GM19193 (cell line): Measurements from ENCODE around the gene SLC16A11.
A peak's percentile ranks its signal among the peaks of the same experiment; 100 is the strongest.

Source experiments
- POLR2A ChIP-seq: IDR thresholded peaks from 4 replicates; pipeline ENCODE4 v1.6.1; 2011; ENCODE audit not compliant: insufficient read depth, insufficient read length; ENCODE audit errors: extremely low read depth

The SLC16A11 gene

DNA sequence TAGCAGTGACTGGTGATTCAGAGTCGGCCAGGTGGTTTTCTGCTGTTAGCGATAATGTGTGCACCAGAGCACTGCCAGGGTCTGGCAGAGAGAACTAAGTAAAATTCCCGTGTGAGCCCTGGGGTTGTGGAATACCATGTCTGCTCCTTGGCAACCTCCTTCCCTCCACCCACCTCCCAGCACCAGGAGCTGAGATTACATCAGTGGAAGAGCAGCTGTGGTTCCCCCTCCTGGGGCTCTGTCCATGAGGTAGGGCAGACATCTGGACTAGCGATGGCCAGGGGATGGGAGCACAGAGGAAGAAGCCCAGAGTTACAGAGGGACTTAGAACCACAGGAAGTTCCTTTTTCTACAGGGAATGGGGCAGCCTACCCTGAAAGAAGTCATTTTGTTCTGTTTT, 20.4 kb upstream of the SLC16A11 start:
- no peak for TF ChIP-seq POLR2A

DNA sequence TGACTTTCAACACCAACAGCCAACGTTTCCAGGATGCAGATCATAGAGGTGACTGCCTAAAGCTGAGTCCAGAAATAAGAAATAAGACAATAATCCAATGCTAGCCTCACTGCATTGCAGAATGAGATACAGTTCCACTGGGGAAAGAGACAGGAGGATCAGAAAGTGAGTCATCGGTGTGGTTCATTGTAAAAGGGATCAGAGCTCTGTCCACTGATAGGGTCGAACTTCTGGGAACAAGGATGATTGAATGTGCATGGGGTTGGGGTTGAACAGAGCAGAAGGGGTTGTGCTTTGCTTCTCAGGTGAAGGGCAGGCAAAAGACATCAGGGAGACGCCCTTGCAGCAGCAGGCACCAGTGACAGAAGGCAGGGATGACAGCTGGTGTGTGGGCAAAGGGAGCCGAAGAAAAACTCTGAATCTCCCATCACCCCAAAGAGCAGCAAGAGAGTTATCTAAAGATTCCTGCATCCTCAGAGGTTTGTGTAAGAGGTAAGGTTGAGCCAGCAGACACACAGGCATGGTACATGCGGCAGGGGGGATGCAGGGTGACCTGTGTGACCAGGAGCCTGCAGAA, 19.7 kb upstream of the SLC16A11 start:
- TF ChIP-seq POLR2A, result no peak

DNA sequence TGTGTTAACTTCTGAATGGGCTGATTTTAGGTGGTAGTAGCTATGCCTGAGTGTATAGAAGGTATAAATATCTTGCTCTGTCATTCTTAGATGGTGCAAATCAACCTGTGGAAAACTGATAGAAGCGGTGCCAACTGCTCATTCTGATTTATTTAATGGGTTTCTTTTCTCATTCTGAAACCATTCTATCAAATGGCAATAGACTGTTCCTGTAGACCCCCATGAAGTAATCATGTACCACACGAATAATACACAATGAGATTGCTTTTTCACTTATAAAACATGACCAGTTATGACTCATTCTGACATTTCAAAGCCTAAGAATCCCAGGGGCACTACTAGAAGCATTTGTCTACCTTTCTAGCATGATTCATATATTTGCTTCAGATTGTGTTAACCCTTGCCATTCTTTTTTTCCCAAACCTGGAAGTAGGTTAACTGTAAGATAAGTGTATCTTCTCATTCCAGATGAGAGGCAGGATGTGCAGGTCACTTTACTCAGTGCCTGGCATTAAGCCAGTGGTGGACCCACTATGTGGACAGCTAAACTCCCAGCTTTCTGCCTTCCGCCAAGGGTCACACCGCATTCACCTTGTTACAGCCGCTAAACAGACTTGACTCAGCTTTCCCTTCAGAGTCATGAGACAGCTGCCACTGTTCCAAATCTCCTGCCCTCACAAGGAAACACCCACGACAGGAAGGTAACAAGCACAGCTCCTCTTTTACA, 16.4 kb upstream of the SLC16A11 start:
- no peak for TF ChIP-seq POLR2A

DNA sequence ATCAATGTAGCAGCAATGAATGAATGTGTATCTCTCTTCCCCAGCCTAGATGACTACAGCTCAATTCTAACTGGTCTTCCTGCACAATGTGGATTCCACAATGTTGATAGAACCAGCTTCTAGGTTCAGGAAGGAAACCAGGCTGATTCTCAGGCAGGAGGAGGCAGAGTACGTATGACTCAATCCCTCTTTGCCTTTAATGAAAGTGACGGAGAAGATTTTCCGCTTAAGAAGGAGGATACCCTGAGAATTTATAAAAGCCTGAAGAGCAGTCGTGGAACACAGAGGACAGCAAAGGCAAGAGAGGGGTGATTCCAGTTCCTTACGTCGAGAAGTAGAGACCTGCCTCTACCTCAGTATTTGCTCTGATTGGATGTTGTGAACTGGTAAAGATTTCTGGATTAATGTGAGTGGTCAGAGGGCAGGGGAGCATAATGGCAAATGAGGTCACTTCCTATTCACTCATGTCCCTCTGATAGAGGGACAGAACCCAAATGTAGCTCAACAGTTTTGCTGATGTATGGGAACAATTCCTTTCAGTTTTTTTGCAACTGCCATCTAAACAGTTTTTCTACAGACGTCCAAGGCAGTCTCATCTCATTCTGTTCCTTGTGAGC, 15.0 kb upstream of the SLC16A11 start:
- no peak for TF ChIP-seq POLR2A

DNA sequence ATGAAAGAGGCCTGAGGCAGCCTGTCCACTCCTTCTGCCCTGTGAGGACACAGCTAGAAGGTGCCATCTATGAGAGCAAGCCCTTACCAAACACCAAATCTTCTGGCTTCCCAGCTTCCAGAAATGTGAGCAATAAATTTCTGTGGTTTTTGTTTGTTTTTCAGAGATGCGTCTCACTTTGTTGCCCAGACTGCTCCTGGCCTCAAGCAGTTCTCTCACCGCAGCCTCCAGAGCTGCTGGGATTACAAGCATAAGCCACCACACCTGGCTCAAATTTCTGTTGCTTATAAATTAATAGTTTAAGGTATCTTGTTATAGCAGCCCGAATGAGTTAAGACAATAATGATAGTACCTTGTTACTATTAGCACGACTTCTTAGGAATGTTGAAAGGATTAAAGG, 12.5 kb upstream of the SLC16A11 start:
- TF ChIP-seq POLR2A, result no peak

DNA sequence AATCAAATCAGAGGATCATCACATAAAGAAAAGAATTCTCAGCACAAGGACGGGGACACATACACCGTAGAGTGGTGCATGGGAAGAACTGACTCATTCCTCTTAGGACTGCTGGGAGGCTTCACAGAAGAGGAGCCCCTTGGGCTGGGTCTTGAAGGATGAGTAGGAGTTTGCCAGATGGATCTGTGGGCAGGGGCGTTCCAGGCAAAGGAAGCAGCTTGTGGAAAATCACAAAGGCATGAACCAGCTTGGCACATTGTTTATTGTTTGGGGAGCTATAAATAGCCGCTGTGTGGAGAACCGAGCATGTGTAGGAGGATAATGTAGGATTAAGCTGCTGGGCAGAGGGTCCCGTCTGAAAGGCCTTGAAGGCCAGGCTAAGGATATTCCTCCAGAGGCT, 5.1 kb upstream of the SLC16A11 start:
- no peak for TF ChIP-seq POLR2A

DNA sequence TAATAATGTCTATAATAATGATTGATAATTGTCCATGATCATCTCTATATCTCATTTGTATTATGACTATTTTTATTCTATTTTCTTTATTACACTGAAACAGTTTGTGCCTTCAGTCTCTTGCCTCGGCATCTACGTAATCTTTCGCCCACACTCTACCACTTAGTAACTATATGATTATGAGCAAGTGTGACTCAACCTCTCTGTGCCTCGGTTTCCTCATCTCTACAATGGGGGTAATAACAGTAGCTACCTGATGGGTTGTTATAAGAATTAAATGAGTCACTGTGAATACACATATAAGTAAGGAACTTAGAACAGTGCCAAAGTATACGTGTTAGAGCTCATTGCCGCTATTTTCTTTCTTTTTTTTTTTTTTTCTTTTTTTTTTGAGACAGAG, 3.7 kb upstream of the SLC16A11 start:
- no peak for TF ChIP-seq POLR2A

DNA sequence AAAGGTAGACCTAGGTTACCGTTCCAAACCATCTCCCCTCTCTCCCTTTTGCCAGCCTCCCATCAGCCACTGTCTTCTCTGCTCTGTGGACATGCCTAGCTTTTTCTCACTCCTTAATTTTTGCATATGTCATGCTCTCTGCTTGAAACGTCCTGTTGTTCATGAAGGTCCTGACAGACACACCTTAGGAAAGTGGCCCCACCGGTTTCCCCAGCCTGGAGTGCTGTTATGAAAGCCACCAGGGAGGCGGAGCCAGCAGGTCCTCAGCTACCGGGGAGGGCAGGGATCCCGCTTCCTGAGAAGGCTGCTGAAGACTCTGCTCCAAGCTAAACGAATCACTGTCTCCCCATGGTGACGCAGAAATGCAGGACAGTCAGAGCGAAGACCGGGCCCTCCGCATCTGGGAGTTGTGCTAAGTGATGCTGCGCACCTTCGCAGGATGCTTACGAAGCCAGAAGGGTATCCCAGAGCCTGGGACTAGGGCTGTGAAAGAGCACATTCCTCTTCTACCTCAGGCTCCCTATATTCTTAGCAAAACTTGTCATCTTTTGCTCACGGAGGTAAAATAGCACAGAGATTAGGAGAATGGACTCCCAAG, 2.3 kb upstream of the SLC16A11 start:
- no peak for TF ChIP-seq POLR2A

DNA sequence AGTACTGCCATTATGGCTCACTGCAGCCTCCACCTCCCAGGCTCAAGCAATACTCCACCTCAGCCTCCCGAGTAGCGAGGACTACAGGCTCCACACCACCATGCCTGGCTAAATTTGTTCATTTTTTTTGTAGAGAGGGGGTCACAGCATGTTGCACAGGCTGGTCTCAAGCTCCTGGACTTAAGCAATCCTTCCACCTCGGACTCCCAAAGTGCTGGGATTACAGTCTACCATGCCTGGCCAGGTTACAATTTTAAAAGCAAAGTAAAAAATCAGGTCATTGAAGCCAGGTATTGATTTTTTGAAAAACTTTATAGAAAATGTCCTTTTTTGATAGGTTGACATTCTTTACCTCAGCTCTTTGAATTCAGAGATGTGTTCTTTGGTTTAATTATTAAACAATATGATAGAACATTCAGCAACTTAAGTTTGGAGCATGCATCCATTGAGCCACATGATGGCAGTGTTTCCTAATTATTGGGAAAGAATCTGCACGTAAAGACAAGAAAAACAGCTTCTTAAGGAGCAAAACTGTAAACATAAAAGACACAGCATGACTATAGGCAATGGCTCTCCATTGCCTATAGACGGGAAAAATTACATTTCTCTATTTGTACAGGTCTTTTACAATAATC, 1.7 kb upstream of the SLC16A11 start:
- TF ChIP-seq POLR2A, result no peak

DNA sequence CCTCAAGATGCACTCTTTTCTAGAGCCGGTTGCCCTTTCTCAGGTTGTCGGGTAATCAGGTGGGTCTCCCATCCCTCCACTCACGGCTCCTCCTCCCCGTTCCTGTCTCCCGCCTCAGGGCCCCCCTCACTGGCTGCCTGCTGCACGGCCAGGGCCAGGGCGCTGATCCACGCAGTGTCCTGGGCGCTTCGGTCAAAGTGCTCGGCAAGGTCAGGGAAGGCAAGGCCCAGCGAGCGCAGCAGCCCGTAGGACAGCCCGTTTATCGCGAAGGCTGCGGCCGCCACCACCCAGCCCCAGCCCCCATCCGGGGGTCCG, 753 bp downstream of the SLC16A11 start:
- TF ChIP-seq POLR2A, result no peak

DNA sequence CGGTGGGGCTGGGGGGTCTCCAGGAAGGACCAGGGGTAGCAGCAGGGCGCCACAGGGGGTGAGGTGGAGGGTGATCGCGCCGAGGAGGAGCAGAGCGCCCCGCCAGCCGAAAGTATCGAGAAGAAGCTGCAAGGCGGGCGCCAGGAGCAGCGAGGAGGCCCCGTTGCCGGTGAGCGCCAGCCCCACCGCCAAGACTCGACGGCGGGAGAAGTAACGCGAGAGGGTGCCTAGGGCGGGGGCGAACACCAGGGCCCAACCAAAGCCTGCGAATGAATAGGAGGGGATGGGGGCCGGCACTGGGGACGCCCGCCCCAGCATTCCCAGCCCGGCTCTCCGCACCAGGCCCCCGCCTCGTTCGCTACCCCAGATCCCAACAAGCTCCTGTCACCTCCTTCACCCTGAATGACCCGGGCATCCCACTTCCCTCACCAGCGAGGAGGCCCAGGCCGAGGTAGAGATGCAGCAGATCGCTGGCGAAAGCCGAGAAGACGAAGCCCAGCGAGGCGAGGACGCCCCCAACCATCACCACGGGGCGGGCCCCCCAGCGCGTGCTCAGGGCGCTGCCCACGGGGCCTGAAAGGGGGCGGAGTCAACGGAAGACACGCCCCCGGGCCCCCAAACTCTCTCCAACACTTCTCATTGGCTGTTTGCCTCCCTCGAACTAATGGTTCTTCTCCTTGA, 1.3 kb downstream of the SLC16A11 start:
- peak; percentile 18 for TF ChIP-seq POLR2A

DNA sequence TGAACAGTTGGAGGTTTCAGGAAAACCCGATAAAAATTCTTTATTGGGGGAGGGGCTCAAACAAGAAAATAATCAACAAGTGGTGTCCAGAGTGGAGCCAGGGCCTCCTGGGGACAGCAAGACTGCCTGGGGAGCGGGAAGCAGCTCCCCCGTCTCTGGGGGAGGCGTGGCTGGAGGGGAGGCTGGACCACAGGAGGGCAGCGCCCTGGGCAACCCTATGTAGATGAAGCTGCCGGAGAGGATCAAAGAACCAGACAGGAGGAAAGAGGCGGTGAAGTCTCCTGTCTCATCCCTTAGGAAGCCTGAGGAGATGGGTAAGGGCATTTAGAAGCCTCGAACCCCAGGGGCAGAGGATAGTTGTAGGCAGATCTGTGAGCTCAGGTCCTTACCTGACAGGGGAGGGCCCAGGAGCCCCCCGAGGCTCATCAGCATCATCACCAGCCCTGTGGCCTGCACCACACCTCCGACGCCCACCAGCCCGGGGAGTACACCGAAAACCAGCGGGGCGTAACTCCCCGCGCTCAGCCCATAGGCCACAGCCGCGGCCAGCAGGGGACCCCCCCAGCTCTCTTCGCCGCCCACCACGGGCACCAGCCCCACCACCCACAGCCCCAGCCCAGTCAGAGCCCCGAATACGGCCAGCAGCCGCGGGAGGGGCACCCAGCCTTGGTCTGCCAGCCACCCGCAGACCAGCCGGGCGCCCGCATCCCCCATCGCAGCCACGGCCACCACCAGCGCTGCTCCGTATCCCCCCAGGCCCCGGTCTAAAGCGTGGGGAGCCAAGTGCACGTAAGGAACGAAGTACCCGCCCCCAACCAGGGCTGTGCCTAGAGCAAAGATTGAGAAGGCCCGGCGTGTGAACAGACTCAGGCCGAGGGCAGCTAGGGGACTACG, 2.0 kb downstream of the SLC16A11 start:
- TF ChIP-seq POLR2A, result no peak

DNA sequence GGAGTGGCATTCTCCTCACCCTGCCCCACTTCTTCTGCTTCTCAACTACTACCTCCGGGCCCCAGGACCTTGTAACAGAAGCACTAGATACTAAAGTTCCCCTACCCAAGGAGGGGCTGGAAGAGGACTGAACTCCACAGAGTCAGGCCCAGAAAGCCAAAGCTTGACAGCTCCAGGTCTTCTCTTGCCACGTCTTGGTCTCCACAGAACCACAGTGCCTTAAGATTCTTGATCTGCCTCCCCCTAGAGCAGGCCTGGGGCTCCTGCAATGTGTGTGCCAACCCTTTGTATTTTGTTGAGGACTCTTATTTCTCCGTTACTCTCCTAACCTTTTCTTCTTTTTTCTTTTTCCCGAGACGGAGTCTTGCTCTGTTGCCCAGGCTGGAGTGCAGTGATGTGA, 4.1 kb downstream of the SLC16A11 start:
- TF ChIP-seq POLR2A, result no peak
